Erythroblast (primary cell): ENCODE results near the gene GNB3.

Experiments
- GATA1 ChIP-seq: IDR thresholded peaks from 2 replicates; pipeline ENCODE4 v1.6.1; 2011; ENCODE audit warnings: low read depth, mild to moderate bottlenecking, control low read depth, low read length, moderate library complexity
- POLR2A ChIP-seq: IDR thresholded peaks from 2 replicates; pipeline ENCODE4 v1.6.1; 2011; ENCODE audit warnings: mild to moderate bottlenecking, low read length

DNA sequence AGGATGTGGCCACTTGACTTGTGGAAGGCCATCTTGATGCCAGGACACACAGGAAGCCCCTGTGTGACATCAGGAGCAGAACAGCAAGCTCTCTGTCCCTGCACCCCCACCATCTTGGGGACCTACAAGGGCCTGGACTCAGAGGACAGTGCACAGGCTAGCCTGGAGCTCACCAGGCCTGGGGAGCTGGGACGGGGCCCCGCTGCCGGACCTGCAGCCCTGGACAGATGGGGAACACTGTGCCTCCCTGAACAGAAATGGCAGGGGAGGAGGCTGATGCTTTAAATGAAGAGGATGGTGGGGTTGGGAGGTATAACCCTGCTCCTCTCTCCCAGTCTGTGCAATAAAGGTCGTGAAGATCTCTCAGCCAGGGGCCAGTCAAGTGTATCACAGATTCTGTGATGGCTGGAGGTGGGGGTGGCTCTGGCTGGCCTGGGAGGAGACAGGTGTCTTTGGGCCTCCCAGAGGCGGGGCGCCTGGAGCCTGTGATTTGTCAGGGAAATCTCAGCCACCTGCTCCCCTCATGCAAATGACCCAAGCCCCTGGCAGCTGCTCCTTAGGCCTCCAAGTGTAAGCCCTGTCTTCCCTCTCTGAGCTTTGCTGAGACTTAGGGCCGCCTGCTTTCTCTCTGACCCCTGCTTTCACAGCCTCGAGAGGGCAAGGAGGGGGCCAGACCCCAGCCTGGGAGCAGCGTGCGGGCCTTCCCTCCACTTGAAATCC, 1.1 kb upstream of the GNB3 start:
- TF ChIP-seq POLR2A: no peak
- TF ChIP-seq GATA1: no peak
